T-cell (primary cell): ENCODE data around the gene AIG1. TPM values are rescaled to one million over a fixed set of nuclear protein-coding genes. Genes with fewer than 3 reads are reported as not detected.

Source experiments
- ATAC-seq, 4 experiments: fragments of 200-7000 bp in 3 of 4; fragments of 150-1000 bp in 1 of 4; cut with Tn5 transposase; replicated peaks in 1 of 4; 1 replicate in 3 of 4; 2 replicates in 1 of 4; pipeline ENCODE4 v1.10.0; 2021; ENCODE audit warnings: moderate library complexity in 3 of 4, mild to moderate bottlenecking in 2 of 4, moderate number of reproducible peaks in 1 of 4
- CTCF ChIA-PET, 2 donors: fragments of 300-600 bp; sonication (Branson Sonifier 250); formaldehyde crosslinking; loops; one replicate each; lab custom pipeline; 2022; ENCODE audit warnings: antibody characterized with exemption in 2 of 2; lab: Charles Lee
- POLR2A ChIA-PET, 2 donors: fragments of 300-600 bp; sonication (Branson Sonifier 250); formaldehyde crosslinking; loops; one replicate each; lab custom pipeline; 2022; ENCODE audit warnings: antibody characterized with exemption in 2 of 2; lab: Charles Lee
- DNase-seq, 35 experiments: peaks; one replicate each; pipeline versions ENCODE4 v3.0.0 to v3.0.0-alpha.2; 2013 to 2023
- H3K27ac ChIP-seq: one replicate; pipeline ENCODE4 v1.5.1; 2013; ENCODE audit warnings: low read length
- H3K27me3 ChIP-seq, 2 experiments: replicated peaks in 1 of 2; 1 replicate in 1 of 2; 2 replicates in 1 of 2; pipeline versions ENCODE4 v1.6.1 to v1.7.0; 2013; ENCODE audit warnings: low read length in 1 of 2, mixed read lengths in 1 of 2; ENCODE audit not compliant: control insufficient read depth in 2 of 2, insufficient read depth in 2 of 2; ENCODE audit errors: extremely low read depth in 1 of 2
- H3K36me3 ChIP-seq, 2 donors: 1 replicate in 1 of 2; 2 replicates in 1 of 2; pipeline versions ENCODE4 v1.6.1 to v1.7.0; 2013; ENCODE audit warnings: low read length in 1 of 2; ENCODE audit not compliant: control insufficient read depth in 2 of 2, insufficient read depth in 1 of 2; ENCODE audit errors: extremely low read depth in 1 of 2
- H3K4me1 ChIP-seq, 2 experiments: 1 replicate in 1 of 2; 2 replicates in 1 of 2; pipeline versions ENCODE4 v1.6.1 to v1.7.0; 2013; ENCODE audit warnings: low read length in 2 of 2, mixed read lengths in 1 of 2; ENCODE audit not compliant: insufficient read depth in 2 of 2, control insufficient read depth in 1 of 2; ENCODE audit errors: extremely low read depth in 1 of 2
- H3K4me3 ChIP-seq, 2 donors: 1 replicate in 1 of 2; 2 replicates in 1 of 2; pipeline versions ENCODE4 v1.5.1 to v1.7.0; 2013; ENCODE audit warnings: mild to moderate bottlenecking in 2 of 2, low read length in 1 of 2, moderate library complexity in 1 of 2; ENCODE audit not compliant: control insufficient read depth in 1 of 2; ENCODE audit errors: extremely low read depth in 1 of 2
- H3K9me3 ChIP-seq: 2 replicates; pipeline ENCODE4 v1.7.0; 2013
- H3K27ac Mint-ChIP-seq, 2 donors: one replicate each; pipeline ENCODE4 v1.8.0; 2020 to 2021; ENCODE audit warnings: mild to moderate bottlenecking in 2 of 2, mixed read lengths in 2 of 2
- H3K27me3 Mint-ChIP-seq, 2 donors: one replicate each; pipeline ENCODE4 v1.8.0; 2021 to 2022; ENCODE audit warnings: mixed read lengths in 2 of 2
- H3K36me3 Mint-ChIP-seq: one replicate; pipeline ENCODE4 v1.8.0; 2021; ENCODE audit warnings: mixed read lengths
- H3K4me1 Mint-ChIP-seq, 3 donors: one replicate each; pipeline ENCODE4 v1.8.0; 2020 to 2022; ENCODE audit warnings: mixed read lengths in 3 of 3, mild to moderate bottlenecking in 1 of 3
- H3K4me3 Mint-ChIP-seq, 3 donors: one replicate each; pipeline ENCODE4 v1.8.0; 2020 to 2022; ENCODE audit warnings: mild to moderate bottlenecking in 3 of 3, mixed read lengths in 3 of 3, moderate library complexity in 3 of 3
- H3K9me3 Mint-ChIP-seq, 3 donors: one replicate each; pipeline ENCODE4 v1.8.0; 2020 to 2022; ENCODE audit warnings: mixed read lengths in 3 of 3
- WGBS: methylation state at CpG from one replicate; pipeline ENCODE4 v1.1.5; 2013; ENCODE audit warnings: missing lambda C conversion rate; ENCODE audit not compliant: insufficient coverage; 5-methylcytosine and 5-hydroxymethylcytosine counted together
- total RNA-seq, 35 experiments: library from RNA in 6 of 35; stranded (reverse) in 6 of 35; fragments of 120-200 nt in 1 of 35; gene quantifications; one replicate each; pipeline versions ENCODE4 v1.2.1 to v1.2.4 and lab custom pipeline; 2013 to 2026

The AIG1 gene
- total RNA-seq, 5 donors from 2014 or later (not counting 1 experiment from before 2014, with no cell fraction given) = 6.0 to 13.4 (median 7.6) TPM

GRCh38 chr6:143179096-143179495, 118.4 kb downstream of the AIG1 start:
- H3K4me3 ChIP-seq = no peak overlapping the region
- H3K9me3 ChIP-seq = no peaks in the 10 kb centered on the region
- no peaks in the 10 kb centered on the region for H3K27me3 Mint-ChIP-seq
- DNase-seq (no peak), ATAC-seq (no peak)
- H3K9me3 Mint-ChIP-seq = peaks cover 9 to 24% (median 11%) of the 10 kb centered on the region in 3 donors
- ChIA-PET POLR2A (no interaction called here), CTCF (no interaction called here)
- H3K4me3 Mint-ChIP-seq = no peak overlapping the region
- no CpG with 5 or more reads among the region's 3 CpGs for WGBS
- H3K27ac ChIP-seq = no peak overlapping the region
- H3K4me1 ChIP-seq = no peaks in the 10 kb centered on the region
- H3K36me3 Mint-ChIP-seq = peaks cover 52% of the 10 kb centered on the region
- no peak overlapping the region for H3K27ac Mint-ChIP-seq
- H3K36me3 ChIP-seq = peaks cover 3 to 4% of the 10 kb centered on the region in 2 donors
- no peaks in the 10 kb centered on the region for H3K27me3 ChIP-seq
- H3K4me1 Mint-ChIP-seq = no peaks in the 10 kb centered on the region

- H3K4me3 ChIP-seq = no peak overlapping the region
- no peaks in the 10 kb centered on the region for H3K4me1 Mint-ChIP-seq
- peaks cover 51% of the 10 kb centered on the region for H3K36me3 Mint-ChIP-seq
- peaks cover 3 to 4% of the 10 kb centered on the region in 2 donors for H3K36me3 ChIP-seq
- no peaks in the 10 kb centered on the region for H3K27me3 ChIP-seq
- H3K27ac ChIP-seq = no peak overlapping the region
- POLR2A ChIA-PET = no interaction called here
- CTCF ChIA-PET = no interaction called here
- H3K27ac Mint-ChIP-seq = no peak overlapping the region
- peaks cover 7 to 17% (median 8%) of the 10 kb centered on the region in 3 donors for H3K9me3 Mint-ChIP-seq
- no peaks in the 10 kb centered on the region for H3K4me1 ChIP-seq
- WGBS = no CpG with 5 or more reads among the region's 3 CpGs
- no peak overlapping the region for H3K4me3 Mint-ChIP-seq
- H3K27me3 Mint-ChIP-seq = no peaks in the 10 kb centered on the region
- no peaks in the 10 kb centered on the region for H3K9me3 ChIP-seq
- DNase-seq (no peak), ATAC-seq (no peak)
Observed at GRCh38 chr6:143179901-143180612, 119.4 kb downstream of the AIG1 start.

GRCh38 chr6:143180826-143181225, 120.1 kb downstream of the AIG1 start:
- ATAC-seq (no peak), DNase-seq (no peak)
- Histone ChIP-seq H3K27ac (no peak overlapping the region), H3K9me3 (no peaks in the 10 kb centered on the region), H3K36me3 (peaks cover 3 to 4% of the 10 kb centered on the region in 2 donors), H3K4me1 (no peaks in the 10 kb centered on the region), H3K4me3 (no peak overlapping the region), H3K27me3 (no peaks in the 10 kb centered on the region)
- H3K27ac Mint-ChIP-seq = no peak overlapping the region
- CTCF ChIA-PET = no interaction called here
- no CpG with 5 or more reads among the region's 2 CpGs for WGBS
- peaks cover 3 to 9% (median 5%) of the 10 kb centered on the region in 3 donors for H3K9me3 Mint-ChIP-seq
- no peaks in the 10 kb centered on the region for H3K27me3 Mint-ChIP-seq
- POLR2A ChIA-PET = no interaction called here
- peaks cover 50% of the 10 kb centered on the region for H3K36me3 Mint-ChIP-seq
- H3K4me1 Mint-ChIP-seq = no peaks in the 10 kb centered on the region
- H3K4me3 Mint-ChIP-seq = no peak overlapping the region

- peaks cover 0 to 4% of the 10 kb centered on the region in 2 donors for H3K36me3 ChIP-seq
- no peak overlapping the region for H3K4me3 Mint-ChIP-seq
- H3K27me3 ChIP-seq = no peaks in the 10 kb centered on the region
- ChIA-PET POLR2A (interaction anchor here in 1 of 2 donors (0.6 kb wide), 1 partner anchor 22 kb away, joined by 3 read pairs; no protein-coding TSS in a partner anchor), CTCF (interaction anchor here in 1 of 2 donors (0.7 kb wide), 1 partner anchor 302 kb away, joined by 3 read pairs; no protein-coding TSS in a partner anchor)
- no peak overlapping the region for H3K27ac ChIP-seq
- no peaks in the 10 kb centered on the region for H3K9me3 Mint-ChIP-seq
- H3K27me3 Mint-ChIP-seq = no peaks in the 10 kb centered on the region
- no peaks in the 10 kb centered on the region for H3K9me3 ChIP-seq
- H3K4me1 Mint-ChIP-seq = no peaks in the 10 kb centered on the region
- DNase-seq (no peak), ATAC-seq (no peak)
- H3K4me3 ChIP-seq = no peak overlapping the region
- H3K36me3 Mint-ChIP-seq = peaks cover 47% of the 10 kb centered on the region
- no peak overlapping the region for H3K27ac Mint-ChIP-seq
- no peaks in the 10 kb centered on the region for H3K4me1 ChIP-seq
Observed at GRCh38 chr6:143183666-143184065, 123.0 kb downstream of the AIG1 start.

- DNase-seq (no peak), ATAC-seq (no peak)
- H3K4me3 Mint-ChIP-seq = no peak overlapping the region
- POLR2A ChIA-PET = no interaction called here
- H3K36me3 Mint-ChIP-seq = peaks cover 45% of the 10 kb centered on the region
- H3K27me3 Mint-ChIP-seq = no peaks in the 10 kb centered on the region
- H3K9me3 Mint-ChIP-seq = no peaks in the 10 kb centered on the region
- Histone ChIP-seq H3K36me3 (peaks cover 0 to 4% of the 10 kb centered on the region in 2 donors), H3K27me3 (no peaks in the 10 kb centered on the region), H3K4me1 (no peaks in the 10 kb centered on the region), H3K27ac (no peak overlapping the region), H3K4me3 (no peak overlapping the region), H3K9me3 (no peaks in the 10 kb centered on the region)
- CTCF ChIA-PET = no interaction called here
- H3K27ac Mint-ChIP-seq = no peak overlapping the region
- no peaks in the 10 kb centered on the region for H3K4me1 Mint-ChIP-seq
- 90% methylated on average over 2 of the region's 2 CpGs for WGBS
Observed at GRCh38 chr6:143185288-143185687, 124.6 kb downstream of the AIG1 start.

- Histone ChIP-seq H3K4me3 (no peak overlapping the region), H3K9me3 (no peaks in the 10 kb centered on the region), H3K27me3 (no peaks in the 10 kb centered on the region), H3K27ac (no peak overlapping the region), H3K4me1 (no peaks in the 10 kb centered on the region), H3K36me3 (peaks cover 0 to 4% of the 10 kb centered on the region in 2 donors)
- ATAC-seq (no peak), DNase-seq (no peak)
- POLR2A ChIA-PET = no interaction called here
- no peaks in the 10 kb centered on the region for H3K4me1 Mint-ChIP-seq
- WGBS = 89% methylated on average over 5 of the region's 8 CpGs
- H3K27ac Mint-ChIP-seq = no peak overlapping the region
- H3K27me3 Mint-ChIP-seq = no peaks in the 10 kb centered on the region
- peaks cover 48% of the 10 kb centered on the region for H3K36me3 Mint-ChIP-seq
- no peaks in the 10 kb centered on the region for H3K9me3 Mint-ChIP-seq
- CTCF ChIA-PET = interaction anchor here (0.5 to 1.0 kb wide), 2 partner anchors 10 to 115 kb away, joined by 3 read pairs; no protein-coding TSS in a partner anchor
- H3K4me3 Mint-ChIP-seq = no peak overlapping the region
Observed at GRCh38 chr6:143187238-143187923, 126.7 kb downstream of the AIG1 start.
